SK-N-SH treated with all-trans-retinoic acid at 6 μM for 48 hours (cell line): ENCODE results near the gene SLC10A2.

Experiments used
- CREB5 ChIP-seq: fragments of 250-450 bp; sonication (Bioruptor Pico); IDR thresholded peaks from 2 replicates; pipeline ENCODE4 v1.5.1; 2020; ENCODE audit warnings: low read depth, mild to moderate bottlenecking, moderate library complexity
- CSDC2 ChIP-seq: fragments of 250-450 bp; sonication (Bioruptor Pico); IDR thresholded peaks from 2 replicates; pipeline ENCODE4 v1.5.0; 2020; ENCODE audit warnings: mild to moderate bottlenecking, moderate library complexity
- ESRRG ChIP-seq: fragments of 250-450 bp; sonication (Bioruptor Pico); IDR thresholded peaks from 2 replicates; pipeline ENCODE4 v1.6.1; 2021; ENCODE audit warnings: mild to moderate bottlenecking
- POU6F1 ChIP-seq: fragments of 250-450 bp; sonication (Bioruptor Pico); IDR thresholded peaks from 2 replicates; pipeline ENCODE4 v1.8.0; 2021; ENCODE audit warnings: low read depth, mild to moderate bottlenecking, moderate library complexity, borderline replicate concordance

- TF ChIP-seq POU6F1 (CRISPR knock-in tag) (no peak), ESRRG (CRISPR knock-in tag) (no peak), CSDC2 (CRISPR knock-in tag) (no peak), CREB5 (CRISPR knock-in tag) (no peak)
Measured at GRCh38 chr13:103030776-103031175, 35.4 kb downstream of the SLC10A2 start.
